Adipocyte (in vitro differentiated cells): ENCODE measurements around the gene PRXL2B.

Experiments
- DNase-seq: peaks from one replicate; pipeline ENCODE4 v3.0.0-alpha.2; 2015; ENCODE audit warnings: low read depth
- H3K27me3 ChIP-seq: replicated peaks from 2 replicates; pipeline ENCODE4 v1.7.0; 2013; ENCODE audit warnings: mild to moderate bottlenecking, low read length, moderate library complexity; ENCODE audit not compliant: control insufficient read depth, insufficient read depth
- H3K36me3 ChIP-seq: 2 replicates; pipeline ENCODE4 v1.7.0; 2013; ENCODE audit warnings: low read length, mild to moderate bottlenecking, moderate library complexity; ENCODE audit not compliant: control insufficient read depth, insufficient read depth, severe bottlenecking
- H3K4me1 ChIP-seq: 2 replicates; pipeline ENCODE4 v1.7.0; 2013; ENCODE audit warnings: mild to moderate bottlenecking, low read length, moderate library complexity; ENCODE audit not compliant: control insufficient read depth, insufficient read depth
- H3K4me3 ChIP-seq: 2 replicates; pipeline ENCODE4 v1.7.0; 2013; ENCODE audit warnings: mild to moderate bottlenecking, low read length, moderate library complexity
- H3K9ac ChIP-seq: 2 replicates; pipeline ENCODE4 v1.7.0; 2013; ENCODE audit warnings: mild to moderate bottlenecking, low read length, moderate library complexity
- H3K9me3 ChIP-seq: 2 replicates; pipeline ENCODE4 v1.7.0; 2013; ENCODE audit warnings: mild to moderate bottlenecking, low read length, moderate library complexity; ENCODE audit not compliant: control insufficient read depth

PRXL2B gene

GRCh38 chr1:2639607-2640521 is 53.3 kb downstream of the PRXL2B start:
- H3K4me1 ChIP-seq = peaks cover 6% of the 10 kb centered on the region
- DNase-seq = no peak
- H3K9me3 ChIP-seq = peaks cover 8% of the 10 kb centered on the region
- H3K9ac ChIP-seq = no peak overlapping the region
- H3K36me3 ChIP-seq = no peaks in the 10 kb centered on the region
- H3K27me3 ChIP-seq = peaks cover 26% of the 10 kb centered on the region
- no peak overlapping the region for H3K4me3 ChIP-seq

GRCh38 chr1:2640626-2641025 is 54.0 kb downstream of the PRXL2B start:
- Histone ChIP-seq H3K27me3 (peaks cover 26% of the 10 kb centered on the region), H3K9me3 (peaks cover 8% of the 10 kb centered on the region), H3K4me1 (peaks cover 6% of the 10 kb centered on the region), H3K9ac (no peak overlapping the region), H3K36me3 (no peaks in the 10 kb centered on the region), H3K4me3 (no peak overlapping the region)
- DNase-seq = no peak
